ENCODE results near the gene ADAMTS9. TPM values are rescaled to one million over a fixed set of nuclear protein-coding genes. Genes with fewer than 3 reads are reported as not detected.

ADAMTS9 gene
- total and polyA plus RNA-seq, 7 donors = 1.2 to 61.6 (median 16.1) TPM

DNA sequence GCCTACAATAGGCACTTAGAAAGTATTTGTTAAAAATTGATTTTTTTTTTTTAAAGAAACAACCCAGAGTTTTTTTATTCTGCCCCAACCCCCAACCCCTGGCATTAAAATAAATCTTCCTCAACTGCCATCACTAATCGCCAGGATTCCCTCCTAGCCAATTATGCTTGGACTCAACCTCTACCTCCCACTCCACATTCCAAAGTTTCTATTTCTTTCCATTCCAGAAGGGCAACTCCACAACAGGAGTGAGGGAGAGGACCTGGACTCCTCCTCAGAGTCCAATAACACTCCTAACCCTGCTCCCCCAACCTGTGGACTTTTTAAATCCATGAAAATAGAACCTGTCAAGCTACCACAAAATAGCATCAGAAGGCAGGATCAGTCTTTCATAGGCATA lies 99.4 kb downstream of the ADAMTS9 start:
- TF ChIP-seq POLR2A (IDR thresholded peaks at IDR 0.05) = no peak
- TF ChIP-seq POLR2AphosphoS5 (IDR thresholded peaks at IDR 0.05) = no peak
- TF ChIP-seq, protein P1, sequence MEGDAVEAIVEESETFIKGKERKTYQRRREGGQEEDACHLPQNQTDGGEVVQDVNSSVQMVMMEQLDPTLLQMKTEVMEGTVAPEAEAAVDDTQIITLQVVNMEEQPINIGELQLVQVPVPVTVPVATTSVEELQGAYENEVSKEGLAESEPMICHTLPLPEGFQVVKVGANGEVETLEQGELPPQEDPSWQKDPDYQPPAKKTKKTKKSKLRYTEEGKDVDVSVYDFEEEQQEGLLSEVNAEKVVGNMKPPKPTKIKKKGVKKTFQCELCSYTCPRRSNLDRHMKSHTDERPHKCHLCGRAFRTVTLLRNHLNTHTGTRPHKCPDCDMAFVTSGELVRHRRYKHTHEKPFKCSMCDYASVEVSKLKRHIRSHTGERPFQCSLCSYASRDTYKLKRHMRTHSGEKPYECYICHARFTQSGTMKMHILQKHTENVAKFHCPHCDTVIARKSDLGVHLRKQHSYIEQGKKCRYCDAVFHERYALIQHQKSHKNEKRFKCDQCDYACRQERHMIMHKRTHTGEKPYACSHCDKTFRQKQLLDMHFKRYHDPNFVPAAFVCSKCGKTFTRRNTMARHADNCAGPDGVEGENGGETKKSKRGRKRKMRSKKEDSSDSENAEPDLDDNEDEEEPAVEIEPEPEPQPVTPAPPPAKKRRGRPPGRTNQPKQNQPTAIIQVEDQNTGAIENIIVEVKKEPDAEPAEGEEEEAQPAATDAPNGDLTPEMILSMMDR (IDR thresholded peaks at IDR 0.05) = no peak
- no peak for TF ChIP-seq EP300 (IDR thresholded peaks at IDR 0.05)
- Histone ChIP-seq H3K27ac (peak overlapping the region in 1 of 4 donors; percentile 35), H3K9me3 (no peaks in the 10 kb centered on the region), H3K4me3 (no peak overlapping the region), H3K27me3 (no peaks in the 10 kb centered on the region), H3K4me1 (peaks cover 0 to 9% (median 7%) of the 10 kb centered on the region in 4 donors), H3K36me3 (peaks cover 0 to 6% (median 0%) of the 10 kb centered on the region in 4 donors)
- DNase-seq = no peak
- WGBS, 2 donors = 88 to 94% methylated on average over 1 of the region's 1 CpG
- intact Hi-C loops (cut with DNase I) = no loop called here

DNA sequence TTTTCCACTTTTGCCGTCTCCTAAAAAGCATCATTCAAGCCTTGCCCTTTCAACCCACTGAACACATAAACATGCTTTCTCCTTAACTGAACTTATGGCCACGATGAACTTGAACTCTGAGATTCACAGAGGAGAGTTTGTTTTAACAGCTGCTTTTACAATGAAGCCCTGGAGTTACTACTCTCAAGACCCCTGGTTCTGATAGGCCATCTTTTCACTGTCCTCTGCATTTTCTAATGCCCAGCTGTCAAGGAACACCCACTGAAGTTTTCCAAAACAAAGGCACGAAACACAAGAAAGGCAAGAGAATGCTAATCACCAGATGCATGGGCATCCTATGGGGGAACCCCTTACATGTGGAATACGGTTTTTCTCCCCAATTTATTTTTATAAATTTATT lies 100.8 kb downstream of the ADAMTS9 start:
- Histone ChIP-seq H3K36me3 (no peaks in the 10 kb centered on the region), H3K4me1 (peaks cover 0 to 9% (median 7%) of the 10 kb centered on the region in 4 donors), H3K4me3 (no peak overlapping the region), H3K9me3 (no peaks in the 10 kb centered on the region), H3K27ac (no peak overlapping the region), H3K27me3 (no peaks in the 10 kb centered on the region)
- 73 to 77% methylated on average over 4 of the region's 4 CpGs for WGBS, 2 donors
- no peak for DNase-seq
- intact Hi-C loops (cut with DNase I) = no loop called here
- TF ChIP-seq POLR2A (IDR thresholded peaks at IDR 0.05) = no peak
- TF ChIP-seq, protein P1 (IDR thresholded peaks at IDR 0.05) = no peak
- no peak for TF ChIP-seq EP300 (IDR thresholded peaks at IDR 0.05)
- no peak for TF ChIP-seq POLR2AphosphoS5 (IDR thresholded peaks at IDR 0.05)

DNA sequence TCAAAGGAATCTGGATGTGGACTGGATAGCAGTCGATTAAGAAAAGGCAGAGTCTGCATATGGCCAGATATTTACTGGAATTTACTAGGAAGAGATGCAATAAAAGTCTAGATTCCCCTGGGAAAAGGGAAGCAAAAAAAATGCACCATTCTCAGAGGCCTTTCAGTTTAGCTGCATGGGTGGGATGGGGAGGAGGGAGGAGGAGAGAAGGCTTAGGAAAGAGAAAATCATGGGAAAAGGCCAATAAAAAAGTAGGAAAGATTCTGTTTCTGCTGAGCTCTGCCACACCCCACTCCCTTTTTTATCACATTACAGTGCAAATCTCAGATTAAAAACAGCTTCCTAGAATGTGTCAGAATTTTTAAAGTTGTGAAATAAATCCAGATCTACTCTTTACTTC lies 103.6 kb downstream of the ADAMTS9 start:
- no peaks in the 10 kb centered on the region for H3K9me3 ChIP-seq
- H3K27me3 ChIP-seq = no peaks in the 10 kb centered on the region
- H3K4me3 ChIP-seq = no peak overlapping the region
- H3K4me1 ChIP-seq = peaks cover 0 to 9% (median 7%) of the 10 kb centered on the region in 4 donors
- 69 to 75% methylated on average over 1 of the region's 1 CpG for WGBS, 2 donors
- intact Hi-C loops (cut with DNase I) = no loop called here
- DNase-seq = no peak
- H3K27ac ChIP-seq = peak overlapping the region in 2 of 4 donors; percentile 5 to 16
- H3K36me3 ChIP-seq = no peaks in the 10 kb centered on the region
- TF ChIP-seq EP300 (IDR thresholded peaks at IDR 0.05) (no peak), POLR2AphosphoS5 (IDR thresholded peaks at IDR 0.05) (no peak), POLR2A (IDR thresholded peaks at IDR 0.05) (no peak)
- TF ChIP-seq, protein P1 (IDR thresholded peaks at IDR 0.05) = no peak

DNA sequence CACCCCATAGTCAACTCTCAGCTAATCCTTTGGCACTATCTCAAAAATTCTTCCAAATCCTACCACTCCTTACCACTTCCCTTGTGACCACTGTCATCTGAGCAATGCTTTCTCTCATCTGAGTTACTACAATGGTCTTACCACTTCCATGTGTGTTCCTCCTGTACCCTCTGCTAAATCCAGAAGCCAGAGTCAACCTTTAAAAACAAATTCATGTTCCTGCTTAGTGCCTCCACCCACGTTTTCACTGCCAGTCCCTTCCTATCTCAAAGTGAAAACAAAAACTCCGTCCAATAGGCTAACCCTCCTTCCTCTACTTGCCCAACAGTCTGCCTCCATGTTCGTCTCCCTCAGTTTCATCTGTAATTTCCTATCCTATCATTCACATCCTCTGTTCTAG lies 109.0 kb downstream of the ADAMTS9 start:
- no peaks in the 10 kb centered on the region for H3K9me3 ChIP-seq
- 83 to 84% methylated on average over 3 of the region's 3 CpGs for whole genome bisulfite sequencing, 2 donors
- TF ChIP-seq POLR2AphosphoS5 (IDR thresholded peaks at IDR 0.05) (no peak), EP300 (IDR thresholded peaks at IDR 0.05) (no peak), POLR2A (IDR thresholded peaks at IDR 0.05) (no peak)
- TF ChIP-seq, protein P1 (IDR thresholded peaks at IDR 0.05) = no peak
- H3K27me3 ChIP-seq = no peaks in the 10 kb centered on the region
- no peak for DNase-seq
- H3K36me3 ChIP-seq = no peaks in the 10 kb centered on the region
- intact Hi-C loops (cut with DNase I) = no loop called here
- H3K4me3 ChIP-seq = no peak overlapping the region
- no peak overlapping the region for H3K27ac ChIP-seq
- peaks cover 0 to 11% (median 4%) of the 10 kb centered on the region in 4 donors for H3K4me1 ChIP-seq

All from sigmoid colon (tissue), 7 donors.